Mesenchymal stem cell (in vitro differentiated cells and primary cell): ENCODE data around the gene CPT1C.
A peak's percentile ranks its signal among the peaks of the same experiment; 100 is the strongest.

Source experiments
- DNase-seq: peaks from one replicate; pipeline ENCODE4 v3.0.0-alpha.2; 2013
- H2AFZ ChIP-seq: one replicate; pipeline ENCODE4 v1.6.1; 2013; ENCODE audit warnings: low read depth, mild to moderate bottlenecking, control low read depth, inconsistent platforms, low read length, moderate library complexity
- H2AK5ac ChIP-seq: 2 replicates; pipeline ENCODE4 v1.6.1; 2013; ENCODE audit warnings: low read length, moderate library complexity, mild to moderate bottlenecking, inconsistent platforms; ENCODE audit not compliant: severe bottlenecking
- H2BK120ac ChIP-seq: one replicate; pipeline ENCODE4 v1.6.1; 2013; ENCODE audit warnings: low read depth, mild to moderate bottlenecking, inconsistent platforms, low read length, moderate library complexity
- H2BK12ac ChIP-seq, 2 experiments: one replicate each; pipeline ENCODE4 v1.6.1; 2013; ENCODE audit warnings: inconsistent platforms in 2 of 2, low read length in 2 of 2, mild to moderate bottlenecking in 2 of 2, moderate library complexity in 2 of 2, control low read depth in 1 of 2
- H2BK15ac ChIP-seq: one replicate; pipeline ENCODE4 v1.6.1; 2013; ENCODE audit warnings: mild to moderate bottlenecking, low read depth, inconsistent platforms; ENCODE audit not compliant: poor library complexity, severe bottlenecking
- H2BK5ac ChIP-seq: 2 replicates; pipeline ENCODE4 v1.6.1; 2013; ENCODE audit warnings: low read depth, mild to moderate bottlenecking, low read length, control low read depth, inconsistent platforms; ENCODE audit not compliant: poor library complexity, severe bottlenecking
- H3K14ac ChIP-seq, 2 experiments: one replicate each; pipeline ENCODE4 v1.6.1; 2013; ENCODE audit warnings: inconsistent platforms in 2 of 2, low read length in 2 of 2, control low read depth in 1 of 2, mild to moderate bottlenecking in 1 of 2, moderate library complexity in 1 of 2
- H3K18ac ChIP-seq, 2 experiments: one replicate each; pipeline ENCODE4 v1.6.1; 2013; ENCODE audit warnings: inconsistent platforms in 2 of 2, low read length in 2 of 2, control low read depth in 1 of 2, low read depth in 1 of 2, mild to moderate bottlenecking in 1 of 2
- H3K23ac ChIP-seq, 2 experiments: one replicate each; pipeline ENCODE4 v1.6.1; 2013; ENCODE audit warnings: inconsistent platforms in 2 of 2, low read length in 2 of 2, mild to moderate bottlenecking in 2 of 2, moderate library complexity in 2 of 2, control low read depth in 1 of 2
- H3K27ac ChIP-seq: 2 replicates; pipeline ENCODE4 v1.5.1; 2013; ENCODE audit warnings: mild to moderate bottlenecking, moderate library complexity, low read length, control low read depth, inconsistent platforms; ENCODE audit not compliant: poor library complexity, severe bottlenecking
- H3K27me3 ChIP-seq, 2 experiments: 2 replicates each; pipeline versions ENCODE4 v1.6.1 to v1.7.0; 2013; ENCODE audit warnings: low read length in 2 of 2, mild to moderate bottlenecking in 2 of 2, moderate library complexity in 2 of 2, control low read depth in 1 of 2, inconsistent platforms in 1 of 2; ENCODE audit not compliant: control insufficient read depth in 1 of 2, insufficient read depth in 1 of 2
- H3K36me3 ChIP-seq, 2 experiments: 2 replicates each; pipeline versions ENCODE4 v1.6.1 to v1.7.0; 2013; ENCODE audit warnings: low read length in 2 of 2, control low read depth in 1 of 2, inconsistent platforms in 1 of 2, low read depth in 1 of 2, mild to moderate bottlenecking in 1 of 2; ENCODE audit not compliant: insufficient read depth in 2 of 2, control insufficient read depth in 1 of 2
- H3K4ac ChIP-seq, 2 experiments: one replicate each; pipeline ENCODE4 v1.6.1; 2013; ENCODE audit warnings: inconsistent platforms in 2 of 2, low read length in 2 of 2, mild to moderate bottlenecking in 2 of 2, moderate library complexity in 2 of 2, control low read depth in 1 of 2, low read depth in 1 of 2
- H3K4me1 ChIP-seq: 2 replicates; pipeline ENCODE4 v1.6.1; 2013; ENCODE audit warnings: low read depth, low read length, control low read depth; ENCODE audit not compliant: control insufficient read depth, insufficient read depth
- H3K4me2 ChIP-seq: 2 replicates; pipeline ENCODE4 v1.6.1; 2013; ENCODE audit warnings: low read length, mild to moderate bottlenecking, inconsistent platforms; ENCODE audit not compliant: poor library complexity, severe bottlenecking
- H3K4me3 ChIP-seq, 2 experiments: 2 replicates each; pipeline versions ENCODE4 v1.5.1 to v1.7.0; 2013; ENCODE audit warnings: low read length in 2 of 2, mild to moderate bottlenecking in 2 of 2, control low read depth in 1 of 2, low read depth in 1 of 2; ENCODE audit not compliant: insufficient read depth in 1 of 2
- H3K79me1 ChIP-seq: replicated peaks from 2 replicates; pipeline ENCODE4 v1.6.1; 2013; ENCODE audit warnings: mild to moderate bottlenecking, control low read depth, low read length, inconsistent platforms; ENCODE audit not compliant: poor library complexity, severe bottlenecking
- H3K9ac ChIP-seq: 2 replicates; pipeline ENCODE4 v1.7.0; 2013; ENCODE audit warnings: mild to moderate bottlenecking, low read length, moderate library complexity
- H3K9me3 ChIP-seq: 2 replicates; pipeline ENCODE4 v1.7.0; 2013; ENCODE audit warnings: mild to moderate bottlenecking, low read length; ENCODE audit not compliant: control insufficient read depth
- H4K8ac ChIP-seq: one replicate; pipeline ENCODE4 v1.6.1; 2013; ENCODE audit warnings: inconsistent platforms, mild to moderate bottlenecking, low read length, moderate library complexity
- H4K91ac ChIP-seq: one replicate; pipeline ENCODE4 v1.6.1; 2013; ENCODE audit warnings: mild to moderate bottlenecking, low read length, inconsistent platforms
- WGBS: methylation state at CpG from one replicate; pipeline ENCODE4 v1.1.7; 2013; ENCODE audit warnings: mixed read lengths; 5-methylcytosine and 5-hydroxymethylcytosine counted together

CPT1C gene

GRCh38 chr19:49657493-49658138 is 33.3 kb upstream of the CPT1C start:
- Histone ChIP-seq H4K91ac (no peak overlapping the region), H2BK5ac (no peak overlapping the region), H3K18ac (no peak overlapping the region), H2BK12ac (no peak overlapping the region), H3K36me3 (peaks cover 93 to 99% of the 10 kb centered on the region in 2 experiments), H2BK120ac (no peak overlapping the region), H3K23ac (no peak overlapping the region), H2AFZ (no peak overlapping the region), H3K4ac (no peak overlapping the region), H2AK5ac (no peak overlapping the region), H3K9me3 (no peaks in the 10 kb centered on the region), H3K79me1 (peaks cover 65% of the 10 kb centered on the region), H4K8ac (no peak overlapping the region), H3K4me1 (peaks cover 8% of the 10 kb centered on the region), H2BK15ac (no peak overlapping the region), H3K14ac (no peak overlapping the region), H3K4me2 (no peak overlapping the region), H3K27ac (no peak overlapping the region), H3K4me3 (no peak overlapping the region), H3K9ac (no peak overlapping the region), H3K27me3 (no peaks in the 10 kb centered on the region)
- DNase-seq: no peak
- WGBS: 97% methylated on average over 22 of the region's 22 CpGs

GRCh38 chr19:49658139-49658517 is 32.8 kb upstream of the CPT1C start:
- peaks cover 65% of the 10 kb centered on the region for H3K79me1 ChIP-seq
- no peak overlapping the region for H3K18ac ChIP-seq
- no peak overlapping the region for H3K4ac ChIP-seq
- H3K9me3 ChIP-seq: no peaks in the 10 kb centered on the region
- DNase-seq: no peak
- no peak overlapping the region for H3K4me2 ChIP-seq
- H3K14ac ChIP-seq: no peak overlapping the region
- no peak overlapping the region for H2BK120ac ChIP-seq
- WGBS: 96% methylated on average over 13 of the region's 15 CpGs
- no peak overlapping the region for H3K23ac ChIP-seq
- H2BK12ac ChIP-seq: no peak overlapping the region
- H2BK5ac ChIP-seq: no peak overlapping the region
- H2AK5ac ChIP-seq: no peak overlapping the region
- H2AFZ ChIP-seq: no peak overlapping the region
- H3K4me3 ChIP-seq: no peak overlapping the region
- no peak overlapping the region for H3K27ac ChIP-seq
- H2BK15ac ChIP-seq: no peak overlapping the region
- H3K36me3 ChIP-seq: peaks cover 93 to 99% of the 10 kb centered on the region in 2 experiments
- H4K91ac ChIP-seq: no peak overlapping the region
- no peaks in the 10 kb centered on the region for H3K27me3 ChIP-seq
- H4K8ac ChIP-seq: no peak overlapping the region
- H3K9ac ChIP-seq: no peak overlapping the region
- H3K4me1 ChIP-seq: peaks cover 8% of the 10 kb centered on the region

- DNase-seq: no peak
- Histone ChIP-seq H3K27me3 (no peaks in the 10 kb centered on the region), H2BK15ac (no peak overlapping the region), H2AFZ (no peak overlapping the region), H3K23ac (no peak overlapping the region), H3K18ac (no peak overlapping the region), H3K27ac (no peak overlapping the region), H3K4ac (peak overlapping the region in 1 of 2 experiments; percentile 9), H2BK12ac (no peak overlapping the region), H4K91ac (no peak overlapping the region), H3K36me3 (peaks cover 89 to 96% of the 10 kb centered on the region in 2 experiments), H3K4me1 (peaks cover 10% of the 10 kb centered on the region), H2BK5ac (no peak overlapping the region), H2AK5ac (no peak overlapping the region), H2BK120ac (no peak overlapping the region), H3K9ac (no peak overlapping the region), H3K14ac (no peak overlapping the region), H3K4me2 (no peak overlapping the region), H3K4me3 (no peak overlapping the region), H3K9me3 (no peaks in the 10 kb centered on the region), H4K8ac (peak overlapping the region; percentile 35), H3K79me1 (peaks cover 61% of the 10 kb centered on the region)
- WGBS: 92% methylated on average over 12 of the region's 12 CpGs
These were observed 32.1 kb upstream of the CPT1C start for GRCh38 chr19:49658566-49659442.

GRCh38 chr19:49660338-49660961 is 30.5 kb upstream of the CPT1C start:
- Histone ChIP-seq H3K27ac (no peak overlapping the region), H2AK5ac (no peak overlapping the region), H4K8ac (no peak overlapping the region), H3K4me3 (no peak overlapping the region), H2BK5ac (no peak overlapping the region), H3K4me2 (no peak overlapping the region), H3K14ac (no peak overlapping the region), H3K9ac (no peak overlapping the region), H4K91ac (no peak overlapping the region), H3K4me1 (peaks cover 13% of the 10 kb centered on the region), H3K4ac (no peak overlapping the region), H3K23ac (no peak overlapping the region), H3K9me3 (no peaks in the 10 kb centered on the region), H3K36me3 (peaks cover 73 to 80% of the 10 kb centered on the region in 2 experiments), H3K79me1 (peaks cover 53% of the 10 kb centered on the region), H2BK120ac (no peak overlapping the region), H3K27me3 (no peaks in the 10 kb centered on the region), H2AFZ (no peak overlapping the region), H2BK15ac (no peak overlapping the region), H2BK12ac (no peak overlapping the region), H3K18ac (no peak overlapping the region)
- DNase-seq: no peak
- WGBS: 96% methylated on average over 15 of the region's 15 CpGs
